Dendritic cell treated with granulocyte-macrophage colony-stimulating factor and Interleukin-4, amounts not matched to agents 40 ng/mL and 50 ng/mL, for 4 days (primary cell): ENCODE results near the gene FAM124A.
A peak's percentile ranks its signal among the peaks of the same experiment; 100 is the strongest.

Experiments used
- H3K27ac Mint-ChIP-seq: one replicate; pipeline ENCODE4 v1.8.0; 2022; ENCODE audit warnings: mild to moderate bottlenecking, mixed read lengths
- H3K27me3 Mint-ChIP-seq: one replicate; pipeline ENCODE4 v1.8.0; 2022; ENCODE audit warnings: mild to moderate bottlenecking, mixed read lengths
- H3K36me3 Mint-ChIP-seq: one replicate; pipeline ENCODE4 v1.8.0; 2022; ENCODE audit warnings: low read depth, mixed read lengths
- H3K4me1 Mint-ChIP-seq: one replicate; pipeline ENCODE4 v1.8.0; 2022; ENCODE audit warnings: low read depth, mixed read lengths
- H3K4me3 Mint-ChIP-seq: one replicate; pipeline ENCODE4 v1.8.0; 2022; ENCODE audit warnings: mild to moderate bottlenecking, moderate library complexity, mixed read lengths
- H3K9me3 Mint-ChIP-seq: one replicate; pipeline ENCODE4 v1.8.0; 2022; ENCODE audit warnings: mixed read lengths
- intact Hi-C: fragments of 100-400 bp; cut with micrococcal nuclease; formaldehyde crosslinking; loops from one replicate; pipeline ENCODE4 v1.15.0; 2022

The FAM124A gene

GRCh38 chr13:51229101-51229719, 7.0 kb downstream of the FAM124A start:
- Mint-ChIP-seq H3K4me1 (peaks cover 19% of the 10 kb centered on the region), H3K27me3 (peaks cover 5% of the 10 kb centered on the region), H3K36me3 (no peaks in the 10 kb centered on the region), H3K4me3 (no peak overlapping the region), H3K27ac (no peak overlapping the region), H3K9me3 (no peaks in the 10 kb centered on the region)
- intact Hi-C loops = no loop called here

DNA sequence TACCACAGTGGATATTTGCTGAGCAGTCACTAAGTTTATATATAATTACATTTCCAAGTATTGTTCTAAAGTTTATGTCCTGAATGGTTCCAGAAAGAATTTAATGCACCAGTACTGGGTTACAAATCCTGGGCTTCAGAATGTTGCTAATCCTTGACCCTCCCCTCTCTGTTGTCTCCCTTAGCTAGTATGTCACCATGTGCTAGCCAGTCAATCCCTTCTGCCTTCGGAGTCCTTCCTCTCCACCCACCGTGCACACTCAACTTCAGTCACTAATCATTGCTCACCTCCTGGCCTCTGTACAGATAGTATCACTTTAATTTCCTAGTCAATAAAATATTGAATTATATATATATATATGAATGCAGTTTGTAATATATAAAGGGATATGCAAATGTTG, 7.5 kb downstream of the FAM124A start:
- Mint-ChIP-seq H3K4me1 (peaks cover 16% of the 10 kb centered on the region), H3K4me3 (no peak overlapping the region), H3K27ac (no peak overlapping the region), H3K36me3 (no peaks in the 10 kb centered on the region), H3K9me3 (no peaks in the 10 kb centered on the region), H3K27me3 (peaks cover 5% of the 10 kb centered on the region)
- intact Hi-C loops = no loop called here

GRCh38 chr13:51230477-51231105, 8.4 kb downstream of the FAM124A start:
- H3K4me3 Mint-ChIP-seq = peak overlapping the region; percentile 64

GRCh38 chr13:51231456-51231855, 9.3 kb downstream of the FAM124A start:
- no peak overlapping the region for H3K4me3 Mint-ChIP-seq
- peaks cover 5% of the 10 kb centered on the region for H3K4me1 Mint-ChIP-seq
- intact Hi-C loops = no loop called here
- H3K27me3 Mint-ChIP-seq = peaks cover 5% of the 10 kb centered on the region
- no peaks in the 10 kb centered on the region for H3K9me3 Mint-ChIP-seq
- no peaks in the 10 kb centered on the region for H3K36me3 Mint-ChIP-seq
- no peak overlapping the region for H3K27ac Mint-ChIP-seq

More at GRCh38 chr13:51230477-51231105, 8.4 kb downstream of the FAM124A start:
- intact Hi-C loops = no loop called here
- H3K27ac Mint-ChIP-seq = no peak overlapping the region
- peaks cover 5% of the 10 kb centered on the region for H3K27me3 Mint-ChIP-seq
- no peaks in the 10 kb centered on the region for H3K36me3 Mint-ChIP-seq
- H3K9me3 Mint-ChIP-seq = no peaks in the 10 kb centered on the region
- peaks cover 7% of the 10 kb centered on the region for H3K4me1 Mint-ChIP-seq

GRCh38 chr13:51232328-51232727, 10.1 kb downstream of the FAM124A start:
- Mint-ChIP-seq H3K27ac (no peak overlapping the region), H3K36me3 (no peaks in the 10 kb centered on the region), H3K9me3 (no peaks in the 10 kb centered on the region), H3K27me3 (peaks cover 5% of the 10 kb centered on the region), H3K4me1 (peaks cover 5% of the 10 kb centered on the region), H3K4me3 (no peak overlapping the region)
- intact Hi-C loops = no loop called here

GRCh38 chr13:51233117-51233826, 11.1 kb downstream of the FAM124A start:
- Mint-ChIP-seq H3K4me1 (peaks cover 5% of the 10 kb centered on the region), H3K36me3 (no peaks in the 10 kb centered on the region), H3K27ac (no peak overlapping the region), H3K9me3 (no peaks in the 10 kb centered on the region), H3K27me3 (peaks cover 5% of the 10 kb centered on the region), H3K4me3 (no peak overlapping the region)
- intact Hi-C loops = no loop called here

DNA sequence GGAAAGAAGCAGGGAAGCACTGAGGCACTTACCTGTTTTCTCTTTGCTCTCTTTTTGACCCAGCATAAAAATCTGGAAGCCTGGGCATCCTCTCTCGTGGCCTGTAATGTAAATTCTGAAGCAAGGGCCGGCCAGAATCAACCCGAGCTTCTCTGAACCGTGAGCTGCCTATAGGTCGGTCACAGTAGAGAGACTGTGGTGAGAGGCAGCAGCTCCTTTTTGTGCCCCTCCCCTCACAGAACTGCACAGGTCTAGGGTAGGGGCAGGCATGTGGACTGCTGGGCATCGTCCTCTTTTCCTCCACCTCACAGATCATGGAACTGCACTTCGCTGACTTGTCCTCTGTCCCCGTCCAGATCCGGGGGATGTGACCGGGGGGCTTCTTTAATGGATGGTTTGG, 12.5 kb downstream of the FAM124A start:
- Mint-ChIP-seq H3K27ac (no peak overlapping the region), H3K9me3 (no peaks in the 10 kb centered on the region), H3K4me3 (no peak overlapping the region), H3K36me3 (no peaks in the 10 kb centered on the region), H3K27me3 (peaks cover 3% of the 10 kb centered on the region), H3K4me1 (peaks cover 5% of the 10 kb centered on the region)
- intact Hi-C loops = no loop called here

DNA sequence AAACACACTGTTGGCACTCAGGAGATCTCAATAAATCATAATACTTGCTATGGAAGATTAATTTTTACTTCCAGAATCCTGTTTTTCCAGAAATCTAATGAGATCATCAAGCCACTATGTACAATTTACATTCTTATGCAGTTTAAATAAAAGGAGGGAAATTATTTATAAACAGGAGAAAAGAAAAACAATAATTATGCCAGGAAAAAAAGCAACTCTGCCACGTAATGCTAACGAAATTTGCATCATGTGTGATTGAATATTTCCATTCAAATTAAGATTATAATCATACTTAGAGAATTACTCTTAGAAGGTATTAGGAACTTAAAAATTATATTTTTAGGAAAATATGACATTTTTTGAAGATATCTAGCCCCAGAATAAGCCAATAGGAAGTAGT, 13.0 kb downstream of the FAM124A start:
- H3K9me3 Mint-ChIP-seq = no peaks in the 10 kb centered on the region

DNA sequence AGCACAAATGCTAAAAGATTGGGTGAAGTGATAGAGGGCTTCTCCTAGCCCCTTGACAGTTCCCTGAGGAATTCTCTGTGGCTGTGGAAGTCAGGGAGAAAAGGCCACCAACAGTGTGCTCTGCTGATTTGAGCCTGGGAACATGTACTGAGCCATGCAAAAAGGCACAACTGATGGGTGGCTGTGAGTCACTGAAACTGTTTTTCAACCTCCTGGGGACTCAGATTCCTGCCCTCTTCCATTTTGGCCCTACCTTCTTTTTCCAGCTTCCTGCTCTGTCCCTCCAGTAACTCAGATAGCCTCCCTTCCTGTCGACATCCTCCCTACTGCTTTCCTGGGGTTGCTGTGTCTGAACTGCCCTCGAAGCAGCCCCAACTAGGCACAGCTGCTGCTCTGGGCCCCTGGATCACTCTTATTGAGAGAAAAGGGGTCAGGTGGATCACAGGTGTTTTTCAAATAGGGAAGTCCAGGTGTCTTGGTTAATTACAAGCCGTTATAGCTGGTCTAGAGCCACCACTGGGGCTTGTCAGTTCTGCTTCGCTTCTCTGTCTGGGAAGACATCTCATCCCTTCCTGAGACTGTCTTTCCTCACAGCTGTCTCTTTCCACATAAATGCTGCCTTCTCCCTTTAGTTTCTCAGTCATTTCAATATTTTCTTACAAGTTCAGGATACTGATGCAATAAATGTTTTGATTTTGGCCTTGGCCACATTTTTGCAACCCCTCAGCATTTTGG, 13.7 kb downstream of the FAM124A start:
- peaks cover 3% of the 10 kb centered on the region for H3K27me3 Mint-ChIP-seq
- intact Hi-C loops = no loop called here

More for the DNA sequence above, 13.0 kb downstream of the FAM124A start:
- H3K4me3 Mint-ChIP-seq = no peak overlapping the region
- H3K4me1 Mint-ChIP-seq = peaks cover 9% of the 10 kb centered on the region
- no peak overlapping the region for H3K27ac Mint-ChIP-seq
- intact Hi-C loops = no loop called here
- no peaks in the 10 kb centered on the region for H3K36me3 Mint-ChIP-seq
- peaks cover 3% of the 10 kb centered on the region for H3K27me3 Mint-ChIP-seq

DNA sequence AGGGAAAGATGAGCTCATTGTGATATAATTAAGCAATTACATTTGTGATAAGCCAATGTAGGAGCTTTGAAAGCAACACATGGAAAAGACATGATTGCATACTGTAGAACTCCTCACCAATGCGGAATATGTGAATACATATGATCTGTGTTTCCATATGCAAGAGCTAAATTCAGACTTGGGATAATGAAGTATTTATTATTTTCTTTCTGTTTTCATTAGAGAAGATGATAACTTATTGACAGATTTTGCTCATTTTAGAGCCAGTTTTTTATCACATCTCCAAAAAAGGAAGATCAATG, 14.2 kb downstream of the FAM124A start:
- peaks cover 16% of the 10 kb centered on the region for H3K4me1 Mint-ChIP-seq
- no peak overlapping the region for H3K4me3 Mint-ChIP-seq
- no peaks in the 10 kb centered on the region for H3K9me3 Mint-ChIP-seq
- no peaks in the 10 kb centered on the region for H3K36me3 Mint-ChIP-seq
- H3K27me3 Mint-ChIP-seq = peaks cover 1% of the 10 kb centered on the region
- H3K27ac Mint-ChIP-seq = no peak overlapping the region
- intact Hi-C loops = no loop called here

More for the DNA sequence above, 13.7 kb downstream of the FAM124A start:
- Mint-ChIP-seq H3K4me3 (no peak overlapping the region), H3K9me3 (no peaks in the 10 kb centered on the region), H3K4me1 (peaks cover 11% of the 10 kb centered on the region), H3K27ac (no peak overlapping the region), H3K36me3 (no peaks in the 10 kb centered on the region)

- H3K4me1 Mint-ChIP-seq = peaks cover 26% of the 10 kb centered on the region
Observed at GRCh38 chr13:51237386-51237785, 15.2 kb downstream of the FAM124A start.

DNA sequence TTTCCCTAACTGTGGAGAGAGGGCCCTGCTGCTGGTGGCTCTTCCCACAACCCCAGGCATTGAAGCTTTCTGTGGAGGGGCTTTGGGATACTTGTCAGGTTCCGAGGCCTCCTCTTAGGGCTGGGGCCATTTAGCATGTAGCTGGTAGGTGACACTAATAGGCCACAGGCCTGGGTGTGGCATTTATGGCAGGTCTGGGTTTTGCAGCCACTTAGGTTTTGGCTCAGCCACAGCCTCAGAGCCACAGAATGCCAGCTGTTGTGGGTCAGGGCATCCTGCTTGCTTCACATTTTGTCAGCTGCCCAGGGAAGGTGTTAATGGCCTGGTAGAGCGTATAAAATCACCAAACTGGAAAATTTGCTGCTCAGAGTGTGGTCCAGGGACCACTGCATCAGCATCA, 15.7 kb downstream of the FAM124A start:
- Mint-ChIP-seq H3K4me1 (peaks cover 28% of the 10 kb centered on the region), H3K27ac (no peak overlapping the region), H3K36me3 (no peaks in the 10 kb centered on the region), H3K27me3 (no peaks in the 10 kb centered on the region), H3K4me3 (no peak overlapping the region), H3K9me3 (no peaks in the 10 kb centered on the region)
- intact Hi-C loops = no loop called here

More at GRCh38 chr13:51237386-51237785, 15.2 kb downstream of the FAM124A start:
- H3K27ac Mint-ChIP-seq = no peak overlapping the region
- no peaks in the 10 kb centered on the region for H3K36me3 Mint-ChIP-seq
- no peaks in the 10 kb centered on the region for H3K9me3 Mint-ChIP-seq
- intact Hi-C loops = no loop called here
- no peak overlapping the region for H3K4me3 Mint-ChIP-seq
- no peaks in the 10 kb centered on the region for H3K27me3 Mint-ChIP-seq

DNA sequence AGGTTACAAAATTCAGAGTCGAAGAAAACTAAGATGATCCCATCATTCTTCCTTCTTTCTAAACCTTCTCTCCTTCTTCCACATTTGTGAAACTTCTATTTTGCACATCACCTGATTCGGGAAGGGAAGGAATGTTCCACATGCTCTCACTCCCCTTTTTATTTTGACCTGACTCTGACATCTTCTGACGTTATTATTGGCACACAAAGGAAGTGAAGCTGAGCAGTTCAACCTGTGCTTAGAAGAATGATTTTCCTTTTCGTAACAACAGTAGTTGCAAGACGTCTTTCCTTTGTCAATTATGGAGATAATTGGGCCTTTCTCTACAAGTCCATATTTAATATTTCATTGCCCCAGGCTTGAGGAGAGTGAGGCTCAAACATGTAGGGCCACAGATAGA, 18.0 kb downstream of the FAM124A start:
- intact Hi-C loops = no loop called here
- Mint-ChIP-seq H3K27me3 (no peaks in the 10 kb centered on the region), H3K4me1 (peaks cover 28% of the 10 kb centered on the region), H3K4me3 (no peak overlapping the region), H3K27ac (no peak overlapping the region), H3K36me3 (no peaks in the 10 kb centered on the region), H3K9me3 (no peaks in the 10 kb centered on the region)

GRCh38 chr13:51240958-51241357, 18.8 kb downstream of the FAM124A start:
- H3K4me1 Mint-ChIP-seq = peaks cover 28% of the 10 kb centered on the region

More at GRCh38 chr13:51240958-51241357, 18.8 kb downstream of the FAM124A start:
- Mint-ChIP-seq H3K27me3 (no peaks in the 10 kb centered on the region), H3K27ac (peak overlapping the region; percentile 55), H3K4me3 (no peak overlapping the region), H3K36me3 (no peaks in the 10 kb centered on the region), H3K9me3 (no peaks in the 10 kb centered on the region)
- intact Hi-C loops = no loop called here
